ENCODE data around the gene RXFP1.
"Not testable (repeated sequence)": the region's sequence is repeated elsewhere in the genome, so short reads cannot be mapped to it uniquely, and the experiment has no call there.

The RXFP1 gene

DNA sequence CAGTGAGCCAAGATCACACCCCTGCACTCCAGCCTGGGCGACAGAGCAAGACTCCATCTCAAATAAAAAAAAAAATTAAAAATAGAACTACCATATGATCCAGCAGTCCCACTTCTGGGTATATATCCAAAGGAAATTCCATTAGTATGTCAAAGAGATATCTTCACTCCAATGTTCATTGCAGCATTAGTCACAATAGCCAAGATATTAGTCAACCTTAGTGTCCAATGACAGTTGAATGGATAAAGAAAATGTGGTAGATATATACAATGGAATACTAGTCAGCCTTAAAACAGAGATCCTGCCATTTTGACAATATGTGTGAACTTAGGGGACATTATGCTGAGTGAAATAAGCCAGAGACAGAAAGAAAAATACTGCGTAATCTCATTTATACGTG, 100.6 kb downstream of the RXFP1 start:
- no peak overlapping the region for H3K9ac ChIP-seq (ENCODE audit: low read depth, low read length)
- H3K9me3 ChIP-seq (ENCODE audit: control insufficient read depth, insufficient read depth, low read length): no peaks in the 10 kb centered on the region
- H3K4me1 ChIP-seq (ENCODE audit: control insufficient read depth, insufficient read depth, low read length): no peaks in the 10 kb centered on the region
- H3K27me3 ChIP-seq (ENCODE audit: control insufficient read depth, insufficient read depth, low read length): no peaks in the 10 kb centered on the region
- no peak overlapping the region for H3K4me3 ChIP-seq (ENCODE audit: low read depth, low read length)
- H3K36me3 ChIP-seq (ENCODE audit: control insufficient read depth, insufficient read depth, low read length): no peaks in the 10 kb centered on the region

DNA sequence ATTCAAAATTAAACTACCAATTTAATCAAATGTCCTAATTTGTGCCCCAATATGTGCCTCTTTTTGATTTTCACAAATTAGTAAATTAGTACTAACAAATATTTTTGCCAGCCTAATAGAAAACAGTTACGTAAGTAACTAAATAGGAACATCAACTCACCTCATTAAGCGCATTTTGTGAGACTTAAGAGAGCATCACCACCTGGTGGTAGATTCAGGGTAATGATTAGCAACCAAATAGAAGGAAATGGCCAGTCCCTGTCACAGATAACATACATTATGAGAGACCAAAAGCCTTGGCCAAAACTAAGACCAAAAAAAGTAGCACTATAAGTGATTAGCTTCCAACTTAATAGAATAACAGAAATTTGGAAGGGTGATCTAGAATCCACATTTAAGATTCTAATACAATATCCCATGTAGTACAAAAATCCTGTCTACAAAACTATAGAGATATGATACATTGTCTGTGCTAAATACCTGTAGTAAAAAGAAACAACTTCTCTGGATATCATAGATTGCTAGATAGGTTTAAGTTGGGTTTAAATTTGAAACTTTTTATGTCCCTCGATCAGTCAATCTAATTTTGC, 103.3 kb downstream of the RXFP1 start:
- no peak overlapping the region for H3K9ac ChIP-seq (ENCODE audit: low read depth, low read length)
- no peaks in the 10 kb centered on the region for H3K27me3 ChIP-seq (ENCODE audit: control insufficient read depth, insufficient read depth, low read length)
- no peaks in the 10 kb centered on the region for H3K36me3 ChIP-seq (ENCODE audit: control insufficient read depth, insufficient read depth, low read length)
- H3K4me1 ChIP-seq (ENCODE audit: control insufficient read depth, insufficient read depth, low read length): no peaks in the 10 kb centered on the region
- H3K4me3 ChIP-seq (ENCODE audit: low read depth, low read length): no peak overlapping the region
- H3K9me3 ChIP-seq (ENCODE audit: control insufficient read depth, insufficient read depth, low read length): no peaks in the 10 kb centered on the region

GRCh38 chr4:158625544-158625943, 103.9 kb downstream of the RXFP1 start:
- Histone ChIP-seq H3K9ac (ENCODE audit: low read depth, low read length) (no peak overlapping the region), H3K4me1 (ENCODE audit: control insufficient read depth, insufficient read depth, low read length) (no peaks in the 10 kb centered on the region), H3K36me3 (ENCODE audit: control insufficient read depth, insufficient read depth, low read length) (no peaks in the 10 kb centered on the region), H3K4me3 (ENCODE audit: low read depth, low read length) (no peak overlapping the region), H3K9me3 (ENCODE audit: control insufficient read depth, insufficient read depth, low read length) (no peaks in the 10 kb centered on the region), H3K27me3 (ENCODE audit: control insufficient read depth, insufficient read depth, low read length) (no peaks in the 10 kb centered on the region)

GRCh38 chr4:158630893-158631292, 109.2 kb downstream of the RXFP1 start:
- no peaks in the 10 kb centered on the region for H3K9me3 ChIP-seq (ENCODE audit: control insufficient read depth, insufficient read depth, low read length)
- no peaks in the 10 kb centered on the region for H3K36me3 ChIP-seq (ENCODE audit: control insufficient read depth, insufficient read depth, low read length)
- no peak overlapping the region for H3K9ac ChIP-seq (ENCODE audit: low read depth, low read length)
- no peaks in the 10 kb centered on the region for H3K4me1 ChIP-seq (ENCODE audit: control insufficient read depth, insufficient read depth, low read length)
- no peak overlapping the region for H3K4me3 ChIP-seq (ENCODE audit: low read depth, low read length)
- no peaks in the 10 kb centered on the region for H3K27me3 ChIP-seq (ENCODE audit: control insufficient read depth, insufficient read depth, low read length)

DNA sequence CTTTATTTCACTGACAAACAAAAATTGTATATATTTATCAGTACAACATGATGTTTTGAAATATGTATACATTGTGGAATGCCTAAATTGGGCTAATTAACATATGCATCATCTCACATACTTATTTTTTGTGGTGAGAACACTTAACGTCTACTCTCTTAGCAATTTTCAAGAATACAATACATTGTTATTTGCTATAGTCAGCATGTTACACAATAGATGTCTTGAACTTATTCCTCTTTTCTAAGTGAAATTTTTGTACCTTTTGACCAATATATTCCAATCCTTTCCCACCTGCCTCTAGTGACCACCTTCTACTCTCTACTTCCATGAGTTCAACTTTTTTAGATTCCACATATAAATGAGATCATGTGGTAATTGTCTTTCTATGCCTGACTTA, 114.9 kb downstream of the RXFP1 start:
- Histone ChIP-seq H3K9me3 (ENCODE audit: control insufficient read depth, insufficient read depth, low read length) (no peaks in the 10 kb centered on the region), H3K4me1 (ENCODE audit: control insufficient read depth, insufficient read depth, low read length) (no peaks in the 10 kb centered on the region), H3K27me3 (ENCODE audit: control insufficient read depth, insufficient read depth, low read length) (no peaks in the 10 kb centered on the region), H3K4me3 (ENCODE audit: low read depth, low read length) (no peak overlapping the region), H3K36me3 (ENCODE audit: control insufficient read depth, insufficient read depth, low read length) (no peaks in the 10 kb centered on the region), H3K9ac (ENCODE audit: low read depth, low read length) (no peak overlapping the region)

DNA sequence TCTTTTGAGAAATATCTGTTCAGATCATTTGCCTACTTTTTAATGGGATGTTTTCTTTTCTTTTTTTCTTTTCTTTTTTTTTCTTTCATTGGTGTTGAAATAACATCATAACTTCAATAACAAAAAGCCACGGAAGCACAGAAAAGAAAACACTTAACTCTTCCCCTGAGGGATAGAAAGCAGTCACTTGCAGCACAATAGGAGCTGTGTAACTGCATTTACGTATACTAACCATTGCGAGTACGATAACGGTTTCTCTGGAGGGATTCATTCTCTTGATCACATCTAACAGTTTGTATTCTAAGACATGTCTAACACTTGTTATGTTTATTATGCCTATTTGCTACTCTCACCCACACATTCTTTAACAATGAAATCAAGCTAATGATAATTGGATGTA, 122.7 kb downstream of the RXFP1 start:
- Histone ChIP-seq H3K9me3 (ENCODE audit: control insufficient read depth, insufficient read depth, low read length) (no peaks in the 10 kb centered on the region), H3K9ac (ENCODE audit: low read depth, low read length) (no peak overlapping the region), H3K4me3 (ENCODE audit: low read depth, low read length) (no peak overlapping the region), H3K27me3 (ENCODE audit: control insufficient read depth, insufficient read depth, low read length) (no peaks in the 10 kb centered on the region), H3K4me1 (ENCODE audit: control insufficient read depth, insufficient read depth, low read length) (no peaks in the 10 kb centered on the region), H3K36me3 (ENCODE audit: control insufficient read depth, insufficient read depth, low read length) (no peaks in the 10 kb centered on the region)

GRCh38 chr4:158644760-158645159, 123.1 kb downstream of the RXFP1 start:
- Histone ChIP-seq H3K36me3 (ENCODE audit: control insufficient read depth, insufficient read depth, low read length) (no peaks in the 10 kb centered on the region), H3K27me3 (ENCODE audit: control insufficient read depth, insufficient read depth, low read length) (no peaks in the 10 kb centered on the region), H3K9me3 (ENCODE audit: control insufficient read depth, insufficient read depth, low read length) (no peaks in the 10 kb centered on the region), H3K9ac (ENCODE audit: low read depth, low read length) (no peak overlapping the region), H3K4me3 (ENCODE audit: low read depth, low read length) (no peak overlapping the region), H3K4me1 (ENCODE audit: control insufficient read depth, insufficient read depth, low read length) (no peaks in the 10 kb centered on the region)

- no peaks in the 10 kb centered on the region for H3K4me1 ChIP-seq (ENCODE audit: control insufficient read depth, insufficient read depth, low read length)
- no peaks in the 10 kb centered on the region for H3K9me3 ChIP-seq (ENCODE audit: control insufficient read depth, insufficient read depth, low read length)
- no peak overlapping the region for H3K9ac ChIP-seq (ENCODE audit: low read depth, low read length)
- H3K4me3 ChIP-seq (ENCODE audit: low read depth, low read length): no peak overlapping the region
- no peaks in the 10 kb centered on the region for H3K36me3 ChIP-seq (ENCODE audit: control insufficient read depth, insufficient read depth, low read length)
- no peaks in the 10 kb centered on the region for H3K27me3 ChIP-seq (ENCODE audit: control insufficient read depth, insufficient read depth, low read length)
Observed at GRCh38 chr4:158649111-158649680, 127.5 kb downstream of the RXFP1 start.

- Histone ChIP-seq H3K9me3 (ENCODE audit: control insufficient read depth, insufficient read depth, low read length) (no peaks in the 10 kb centered on the region), H3K9ac (ENCODE audit: low read depth, low read length) (no peak overlapping the region), H3K4me3 (ENCODE audit: low read depth, low read length) (no peak overlapping the region), H3K4me1 (ENCODE audit: control insufficient read depth, insufficient read depth, low read length) (peaks cover 10% of the 10 kb centered on the region), H3K27me3 (ENCODE audit: control insufficient read depth, insufficient read depth, low read length) (no peaks in the 10 kb centered on the region), H3K36me3 (ENCODE audit: control insufficient read depth, insufficient read depth, low read length) (no peaks in the 10 kb centered on the region)
Observed at GRCh38 chr4:158652920-158653319, 131.2 kb downstream of the RXFP1 start.

DNA sequence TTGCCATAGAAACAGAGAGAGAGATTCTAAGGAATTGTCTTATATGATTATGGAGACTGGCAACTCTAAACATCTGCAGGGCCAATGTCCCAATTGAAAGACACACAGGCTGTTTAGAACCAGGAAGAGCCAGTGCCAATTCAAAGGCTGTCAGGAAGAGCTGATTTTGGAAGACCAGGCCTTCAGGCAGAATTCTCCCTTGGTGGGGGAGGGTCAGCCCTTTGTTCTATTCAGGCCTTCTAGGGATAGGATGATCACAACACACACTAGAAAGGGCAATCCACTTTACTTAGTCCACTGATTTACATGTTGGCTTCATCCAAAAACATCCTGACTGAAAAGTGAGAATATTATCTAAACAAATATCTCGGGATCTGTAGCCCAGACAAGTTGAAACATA, 134.8 kb downstream of the RXFP1 start:
- H3K27me3 ChIP-seq (ENCODE audit: control insufficient read depth, insufficient read depth, low read length): no peaks in the 10 kb centered on the region
- H3K9ac ChIP-seq (ENCODE audit: low read depth, low read length): no peak overlapping the region
- H3K4me3 ChIP-seq (ENCODE audit: low read depth, low read length): no peak overlapping the region
- peaks cover 10% of the 10 kb centered on the region for H3K4me1 ChIP-seq (ENCODE audit: control insufficient read depth, insufficient read depth, low read length)
- H3K9me3 ChIP-seq (ENCODE audit: control insufficient read depth, insufficient read depth, low read length): no peaks in the 10 kb centered on the region
- no peaks in the 10 kb centered on the region for H3K36me3 ChIP-seq (ENCODE audit: control insufficient read depth, insufficient read depth, low read length)

DNA sequence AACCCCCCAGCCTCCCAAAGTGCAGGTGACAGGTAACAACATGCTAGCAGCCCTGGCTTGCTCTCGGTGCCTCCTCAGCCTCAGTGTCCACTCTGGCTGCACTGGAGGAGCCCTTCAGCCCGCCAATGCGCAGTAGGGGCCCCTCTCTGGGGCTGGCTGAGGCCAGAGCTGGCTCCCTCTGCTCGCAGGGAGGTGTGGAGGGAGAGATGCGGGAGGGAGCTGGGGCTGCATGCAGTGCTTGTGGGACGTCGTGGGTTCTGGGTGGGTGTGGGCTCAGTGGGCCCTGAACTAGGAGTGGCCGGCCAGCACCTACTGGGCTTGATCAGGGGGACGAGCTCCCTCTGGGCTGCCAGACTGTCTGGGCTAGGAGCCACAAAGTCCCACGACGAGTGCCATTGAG, 135.6 kb downstream of the RXFP1 start:
- Histone ChIP-seq H3K9me3 (ENCODE audit: control insufficient read depth, insufficient read depth, low read length) (no peaks in the 10 kb centered on the region), H3K36me3 (ENCODE audit: control insufficient read depth, insufficient read depth, low read length) (no peaks in the 10 kb centered on the region), H3K27me3 (ENCODE audit: control insufficient read depth, insufficient read depth, low read length) (no peaks in the 10 kb centered on the region), H3K4me3 (ENCODE audit: low read depth, low read length) (no peak overlapping the region), H3K4me1 (ENCODE audit: control insufficient read depth, insufficient read depth, low read length) (peaks cover 10% of the 10 kb centered on the region), H3K9ac (ENCODE audit: low read depth, low read length) (no peak overlapping the region)

DNA sequence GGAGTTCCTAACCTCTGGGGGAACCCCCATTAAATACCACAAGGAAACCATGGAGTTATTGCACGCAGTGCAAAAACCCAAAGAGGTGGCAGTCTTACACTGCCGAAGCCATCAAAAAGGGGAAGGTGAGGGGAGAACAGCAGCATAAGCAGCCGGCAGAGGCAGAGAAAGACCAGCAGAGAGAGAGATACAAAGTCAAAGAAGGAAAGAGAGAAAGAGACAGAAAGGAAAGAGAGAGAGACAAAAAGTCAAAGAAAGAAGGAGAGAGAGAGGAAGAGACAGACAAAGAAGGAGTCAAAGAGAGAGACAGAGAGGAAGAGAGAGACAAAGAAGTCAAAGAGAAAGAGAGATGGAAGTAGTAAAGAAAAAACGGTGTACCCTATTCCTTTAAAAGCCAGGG, 141.6 kb downstream of the RXFP1 start:
- H3K36me3 ChIP-seq (ENCODE audit: control insufficient read depth, insufficient read depth, low read length); H3K9me3 ChIP-seq (ENCODE audit: control insufficient read depth, insufficient read depth, low read length); H3K4me3 ChIP-seq (ENCODE audit: low read depth, low read length); H3K27me3 ChIP-seq (ENCODE audit: control insufficient read depth, insufficient read depth, low read length); H3K4me1 ChIP-seq (ENCODE audit: control insufficient read depth, insufficient read depth, low read length); H3K9ac ChIP-seq (ENCODE audit: low read depth, low read length): not testable (repeated sequence)

Measured in iPS-15b (cell line).